GM12875 (cell line): Measurements from ENCODE around the gene BCAS1.

Source experiments
- H3K4me3 ChIP-seq: one replicate; pipeline ENCODE4 v1.5.1; 2011; ENCODE audit warnings: low read depth, low read length, control low read depth
- TF ChIP-seq, protein P1 (sequence below): IDR thresholded peaks from 2 replicates; pipeline ENCODE4 v1.5.1; 2011; ENCODE audit warnings: low read depth, mild to moderate bottlenecking, control low read depth, inconsistent platforms, low read length, moderate library complexity, borderline replicate concordance; ENCODE audit not compliant: insufficient read depth

BCAS1 gene

DNA sequence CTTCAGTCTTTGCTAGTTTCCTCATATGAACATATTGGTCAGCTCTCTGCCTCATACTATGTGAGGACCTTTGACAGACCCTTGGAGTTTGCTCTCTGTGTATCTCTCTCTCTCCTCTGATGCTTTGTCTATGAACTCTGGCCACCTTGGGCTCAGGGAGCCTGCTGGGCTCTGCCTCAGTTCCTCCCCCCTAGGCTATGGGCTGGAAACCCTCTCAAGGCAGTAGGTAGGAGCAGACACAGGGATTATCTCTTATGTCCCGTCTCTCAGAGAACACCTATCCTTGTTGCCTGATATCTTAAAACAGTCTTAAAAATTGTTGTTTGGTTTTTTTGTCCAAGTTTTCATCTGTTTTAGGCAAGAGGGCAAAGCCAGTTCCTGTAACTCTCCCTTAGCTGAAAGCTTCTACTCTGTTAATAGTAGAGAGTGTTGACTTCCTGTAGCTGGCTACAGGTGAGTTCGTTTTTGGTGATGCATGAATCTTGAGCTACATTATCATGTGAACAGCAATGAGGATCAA lies 68.3 kb downstream of the BCAS1 start:
- TF ChIP-seq, protein P1, sequence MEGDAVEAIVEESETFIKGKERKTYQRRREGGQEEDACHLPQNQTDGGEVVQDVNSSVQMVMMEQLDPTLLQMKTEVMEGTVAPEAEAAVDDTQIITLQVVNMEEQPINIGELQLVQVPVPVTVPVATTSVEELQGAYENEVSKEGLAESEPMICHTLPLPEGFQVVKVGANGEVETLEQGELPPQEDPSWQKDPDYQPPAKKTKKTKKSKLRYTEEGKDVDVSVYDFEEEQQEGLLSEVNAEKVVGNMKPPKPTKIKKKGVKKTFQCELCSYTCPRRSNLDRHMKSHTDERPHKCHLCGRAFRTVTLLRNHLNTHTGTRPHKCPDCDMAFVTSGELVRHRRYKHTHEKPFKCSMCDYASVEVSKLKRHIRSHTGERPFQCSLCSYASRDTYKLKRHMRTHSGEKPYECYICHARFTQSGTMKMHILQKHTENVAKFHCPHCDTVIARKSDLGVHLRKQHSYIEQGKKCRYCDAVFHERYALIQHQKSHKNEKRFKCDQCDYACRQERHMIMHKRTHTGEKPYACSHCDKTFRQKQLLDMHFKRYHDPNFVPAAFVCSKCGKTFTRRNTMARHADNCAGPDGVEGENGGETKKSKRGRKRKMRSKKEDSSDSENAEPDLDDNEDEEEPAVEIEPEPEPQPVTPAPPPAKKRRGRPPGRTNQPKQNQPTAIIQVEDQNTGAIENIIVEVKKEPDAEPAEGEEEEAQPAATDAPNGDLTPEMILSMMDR = no peak
- no peak overlapping the region for H3K4me3 ChIP-seq

DNA sequence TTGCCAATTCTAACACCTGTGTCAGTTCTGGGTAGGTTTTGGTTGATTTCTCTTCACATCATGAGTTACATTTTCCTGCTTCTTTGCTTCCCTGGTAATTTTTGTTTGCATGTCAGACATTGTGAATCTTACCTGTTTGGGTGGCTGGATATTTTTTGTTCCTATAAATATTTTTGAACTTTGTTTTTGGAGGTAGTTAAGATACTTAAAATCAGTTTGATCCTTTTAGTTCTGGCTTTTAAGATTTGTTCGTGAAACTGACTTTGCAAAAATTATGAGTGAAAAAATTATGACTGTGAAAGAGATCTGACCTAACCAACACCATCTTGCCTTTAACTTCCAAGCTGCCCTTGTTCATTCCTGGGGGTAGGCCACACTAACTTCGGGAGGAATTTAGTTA lies 69.5 kb downstream of the BCAS1 start:
- H3K4me3 ChIP-seq = no peak overlapping the region
- TF ChIP-seq, protein P1 = no peak

DNA sequence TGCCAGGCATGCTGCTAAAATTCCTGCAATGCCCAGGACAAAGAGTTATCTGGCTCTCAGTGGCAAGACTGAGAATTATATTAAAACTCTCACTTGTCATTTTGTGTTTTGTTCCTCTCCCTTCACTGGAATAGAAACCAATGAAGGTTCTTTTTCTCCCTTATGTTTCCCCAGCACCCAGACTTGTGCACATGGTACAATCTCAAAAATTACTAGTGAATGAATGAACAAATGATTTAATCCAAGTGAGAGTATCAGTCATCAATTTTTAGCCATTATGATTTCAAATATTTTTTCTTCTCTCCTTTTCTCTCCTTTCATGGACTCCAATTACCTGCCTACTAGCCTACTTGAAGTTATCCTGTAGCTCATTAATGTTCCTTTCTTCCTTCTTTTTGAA lies 70.1 kb downstream of the BCAS1 start:
- TF ChIP-seq, protein P1 = no peak

DNA sequence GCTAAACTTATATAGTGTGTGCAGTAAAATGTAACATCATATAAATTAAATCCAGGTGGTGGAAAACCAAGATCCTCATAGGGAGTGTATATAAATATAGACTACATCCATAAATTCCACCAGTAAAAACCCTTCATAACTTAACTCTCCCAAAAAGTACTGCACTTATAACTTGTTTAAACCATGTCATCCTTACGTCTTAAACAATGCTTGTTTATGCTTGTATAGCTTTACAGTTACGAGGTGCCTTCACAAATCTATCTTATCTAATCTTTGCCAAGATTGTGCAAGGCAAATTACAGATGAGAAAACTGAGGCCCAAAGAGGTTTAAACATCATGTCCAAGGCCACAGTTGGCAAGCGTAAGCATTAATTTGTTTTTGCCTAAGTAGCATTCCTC lies 71.3 kb downstream of the BCAS1 start:
- TF ChIP-seq, protein P1 = no peak
- no peak overlapping the region for H3K4me3 ChIP-seq

More for the DNA sequence above, 70.1 kb downstream of the BCAS1 start:
- H3K4me3 ChIP-seq = no peak overlapping the region

DNA sequence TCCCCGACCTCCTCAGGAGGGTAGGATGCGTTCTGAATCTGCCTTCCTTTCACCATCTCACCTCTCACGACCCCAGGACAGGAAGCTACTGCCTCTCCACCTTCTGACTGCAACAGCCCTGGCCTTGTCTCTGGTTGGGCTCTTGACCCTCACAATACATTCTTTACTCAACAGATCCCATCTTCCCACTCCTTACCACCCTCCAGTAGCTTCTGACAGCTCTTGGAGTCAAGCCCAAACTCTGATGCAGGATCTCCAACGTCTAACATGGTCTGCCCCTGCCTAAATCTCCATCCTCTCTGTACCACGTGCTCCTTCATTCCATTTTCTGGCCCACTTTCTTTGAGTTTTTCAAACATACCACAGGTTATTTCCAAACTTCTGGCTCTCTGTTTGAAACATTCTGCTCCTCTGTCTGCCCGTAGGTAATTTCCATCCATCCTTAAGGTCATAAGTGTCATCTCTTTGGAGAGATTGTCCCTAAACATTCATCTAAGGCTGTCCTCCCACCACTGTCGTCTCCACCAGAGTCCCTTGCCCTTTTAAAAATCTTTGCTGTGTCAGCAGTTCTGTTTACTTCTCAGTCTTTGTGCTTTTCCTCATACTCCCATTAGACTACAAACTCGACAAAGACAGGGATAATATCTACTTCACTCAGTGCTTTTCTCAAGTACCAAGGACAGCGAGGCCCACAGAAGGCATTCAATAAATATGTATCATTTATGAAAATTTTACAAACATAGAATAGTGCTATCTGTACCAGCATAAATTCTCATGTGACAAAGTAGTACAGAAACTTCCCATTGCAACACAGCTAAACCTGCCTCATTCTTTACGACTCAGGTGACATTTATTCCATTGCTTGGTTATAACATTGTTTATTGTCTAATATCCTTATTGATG lies 73.6 kb downstream of the BCAS1 start:
- TF ChIP-seq, protein P1 = no peak
- no peak overlapping the region for H3K4me3 ChIP-seq

DNA sequence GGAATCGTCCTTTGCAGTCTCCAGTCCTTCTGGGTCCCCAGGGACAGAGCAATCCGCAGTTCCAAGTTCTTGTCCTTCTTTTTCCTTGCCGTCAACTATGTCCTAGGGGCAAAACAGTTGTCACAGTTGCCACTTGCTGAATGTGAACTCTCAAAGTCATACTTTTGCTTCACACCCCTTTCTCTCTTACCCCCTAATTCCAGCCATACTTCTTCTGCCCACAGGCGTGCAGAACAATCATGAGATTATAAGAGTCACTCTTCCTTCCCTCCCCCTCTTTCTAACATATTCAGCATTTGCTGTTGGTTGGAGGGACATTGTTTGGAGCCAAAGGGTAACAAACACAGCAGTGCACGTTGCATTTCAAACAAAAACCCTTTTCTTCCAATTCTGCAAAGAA lies 74.4 kb downstream of the BCAS1 start:
- H3K4me3 ChIP-seq = no peak overlapping the region
- TF ChIP-seq, protein P1 = no peak

DNA sequence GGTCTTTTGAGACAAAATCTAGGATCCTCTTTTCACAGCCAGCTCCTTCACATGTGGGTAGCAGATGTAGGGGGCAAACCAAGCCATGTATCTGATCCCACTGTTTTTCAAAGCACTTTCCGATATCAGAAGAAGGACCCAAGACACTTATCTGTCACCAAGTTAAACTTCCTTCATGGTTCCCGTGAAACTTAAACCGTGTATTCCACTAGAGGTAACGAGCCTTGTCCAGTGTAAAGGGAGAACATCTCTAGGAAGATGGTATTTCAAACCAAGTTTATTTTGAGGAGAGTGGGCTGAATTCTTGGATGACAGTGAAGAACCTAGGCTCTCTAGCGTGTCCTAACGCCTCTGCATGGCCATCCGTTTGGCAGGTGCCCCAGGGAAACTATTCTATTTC lies 76.3 kb downstream of the BCAS1 start:
- TF ChIP-seq, protein P1 = no peak
- H3K4me3 ChIP-seq = no peak overlapping the region
